ENCODE data around the gene MAST4. TPM values are rescaled to one million over a fixed set of nuclear protein-coding genes. Genes with fewer than 3 reads are reported as not detected.

MAST4 gene
- total and polyA plus RNA-seq, 2 of the 4 experiments (the other 2 are of a cell fraction): 4.8 to 6.8 TPM

GRCh38 chr5:66897356-66897755 is 301.2 kb downstream of the MAST4 start:
- H2BK20ac ChIP-seq (ENCODE audit: low read depth, low read length): peak overlapping the region; percentile 25; the same call in 1 of the 2 replicates
- H4K20me1 ChIP-seq (ENCODE audit: insufficient read depth, low read length): no peaks in the 10 kb centered on the region
- dilution Hi-C loops (cut with HindIII; ENCODE audit: low sequenced_read_pairs, unreplicated experiment): no loop called here
- peaks cover 4% of the 10 kb centered on the region; the same call in 1 of the 2 replicates for H3K4me1 ChIP-seq (ENCODE audit: control insufficient read depth, insufficient read depth, low read length)
- no peak for TF ChIP-seq MXI1 (IDR thresholded peaks at IDR 0.05; ENCODE audit: borderline replicate concordance, low read depth, low read length)
- no peak for TF ChIP-seq MAFK (IDR thresholded peaks at IDR 0.05; ENCODE audit: low read depth, low read length)
- no peak for TF ChIP-seq SMC3 (IDR thresholded peaks at IDR 0.05; ENCODE audit: low read depth, low read length)
- no peak for TF ChIP-seq RCOR1 (IDR thresholded peaks at IDR 0.05; ENCODE audit: insufficient replicate concordance, low read length)
- no peak for TF ChIP-seq BHLHE40 (IDR thresholded peaks at IDR 0.05; ENCODE audit: low read depth, low read length)
- TF ChIP-seq MAZ (IDR thresholded peaks at IDR 0.05; ENCODE audit: borderline replicate concordance, low read depth, low read length): no peak
- TF ChIP-seq NFE2L2 (IDR thresholded peaks at IDR 0.05; ENCODE audit: low read depth, low read length): no peak
- TF ChIP-seq FOS (IDR thresholded peaks at IDR 0.05; ENCODE audit: low read depth, low read length): no peak
- TF ChIP-seq, protein P1, sequence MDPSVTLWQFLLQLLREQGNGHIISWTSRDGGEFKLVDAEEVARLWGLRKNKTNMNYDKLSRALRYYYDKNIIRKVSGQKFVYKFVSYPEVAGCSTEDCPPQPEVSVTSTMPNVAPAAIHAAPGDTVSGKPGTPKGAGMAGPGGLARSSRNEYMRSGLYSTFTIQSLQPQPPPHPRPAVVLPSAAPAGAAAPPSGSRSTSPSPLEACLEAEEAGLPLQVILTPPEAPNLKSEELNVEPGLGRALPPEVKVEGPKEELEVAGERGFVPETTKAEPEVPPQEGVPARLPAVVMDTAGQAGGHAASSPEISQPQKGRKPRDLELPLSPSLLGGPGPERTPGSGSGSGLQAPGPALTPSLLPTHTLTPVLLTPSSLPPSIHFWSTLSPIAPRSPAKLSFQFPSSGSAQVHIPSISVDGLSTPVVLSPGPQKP (IDR thresholded peaks at IDR 0.05; ENCODE audit: borderline replicate concordance, low read depth, low read length): no peak
- TF ChIP-seq CEBPB (IDR thresholded peaks at IDR 0.05; ENCODE audit: low read depth, low read length): no peak
- no peak for TF ChIP-seq POLR2A (IDR thresholded peaks at IDR 0.05; ENCODE audit: low read depth, low read length)
- TF ChIP-seq RAD21 (IDR thresholded peaks at IDR 0.05; ENCODE audit: low read length): no peak
- TF ChIP-seq RFX5 (IDR thresholded peaks at IDR 0.05; ENCODE audit: low read depth, low read length): no peak
- no peak for TF ChIP-seq CHD1 (IDR thresholded peaks at IDR 0.05; ENCODE audit: low read depth, low read length)
- no peak for TF ChIP-seq USF2 (IDR thresholded peaks at IDR 0.05; ENCODE audit: low read depth, low read length)
- no peak overlapping the region for H3K14ac ChIP-seq (replicated peaks; ENCODE audit: low read depth, low read length)
- H2AFZ ChIP-seq (replicated peaks; ENCODE audit: low read length, poor library complexity): no peak overlapping the region
- H3K4me3 ChIP-seq (ENCODE audit: insufficient read depth, low read depth, low read length): no peak overlapping the region
- H3K4me2 ChIP-seq (ENCODE audit: low read depth, low read length): no peak overlapping the region
- H4K5ac ChIP-seq (ENCODE audit: low read depth, low read length): no peak overlapping the region
- no peak overlapping the region for H2BK120ac ChIP-seq (ENCODE audit: low read depth, low read length)
- no peak overlapping the region for H3K9ac ChIP-seq (ENCODE audit: low read depth, low read length)
- intact Hi-C loops (cut with micrococcal nuclease): no loop called here
- H3K9me3 ChIP-seq (ENCODE audit: control insufficient read depth, insufficient read depth, low read length): no peaks in the 10 kb centered on the region
- no peak overlapping the region for H4K91ac ChIP-seq (ENCODE audit: insufficient read depth, low read depth, low read length)
- no peak overlapping the region for H2BK5ac ChIP-seq (ENCODE audit: low read depth, low read length, poor library complexity, severe bottlenecking)
- ATAC-seq (ENCODE audit: low read depth): no peak
- DNase-seq: no peak
- H3K36me3 ChIP-seq (ENCODE audit: control insufficient read depth, insufficient read depth, low read length): no peaks in the 10 kb centered on the region
- H4K8ac ChIP-seq (ENCODE audit: low read depth in 2 of 2, low read length in 2 of 2): no peak overlapping the region
- H3K4ac ChIP-seq (ENCODE audit: low read depth, low read length): no peak overlapping the region
- H2BK15ac ChIP-seq (ENCODE audit: low read depth, low read length): no peak overlapping the region
- 77% methylated on average over 5 of the region's 9 CpGs; no CpG with 5 or more reads in 1 of the 2 experiments for WGBS, 2 experiments (ENCODE audit: extremely low coverage in 2 of 2, insufficient read length in 1 of 2)
- H3K18ac ChIP-seq (ENCODE audit: low read depth, low read length): no peak overlapping the region
- H2AK9ac ChIP-seq (replicated peaks; ENCODE audit: low read depth, low read length, poor library complexity): no peak overlapping the region
- CTCF ChIA-PET: interaction anchor here (1.1 kb wide), 1 partner anchor 253 kb away, joined by 3 read pairs; no protein-coding TSS in a partner anchor
- no peak overlapping the region for H3K27ac ChIP-seq (ENCODE audit: insufficient read depth, low read length)
- POLR2A ChIA-PET (ENCODE audit: unreplicated experiment): no interaction called here
- in situ Hi-C loops (cut with MboI; ENCODE audit: low sequenced_read_pairs): no loop called here
- H3K23ac ChIP-seq (ENCODE audit: low read depth, low read length): no peak overlapping the region
- H3K79me1 ChIP-seq (ENCODE audit: low read depth in 1 of 2, low read length in 2 of 2): no peaks in the 10 kb centered on the region
- BruUV-seq (replicated peaks): no TSS peak
- H3K27me3 ChIP-seq (ENCODE audit: control insufficient read depth, insufficient read depth, low read length): no peaks in the 10 kb centered on the region
- H3K56ac ChIP-seq (ENCODE audit: extremely low read depth, insufficient read depth, low read length): no peak overlapping the region
- no peak overlapping the region for H2AK5ac ChIP-seq (ENCODE audit: low read depth, low read length)
- no peaks in the 10 kb centered on the region for H3K9me1 ChIP-seq (ENCODE audit: insufficient read depth, low read length)

All from IMR-90 (cell line).